ENCODE data around the gene OSMR. TPM values are rescaled to one million over a fixed set of nuclear protein-coding genes. Genes with fewer than 3 reads are reported as not detected.

The OSMR gene
- polyA plus RNA-seq, 1 donor from 2014 or later = not detected

DNA sequence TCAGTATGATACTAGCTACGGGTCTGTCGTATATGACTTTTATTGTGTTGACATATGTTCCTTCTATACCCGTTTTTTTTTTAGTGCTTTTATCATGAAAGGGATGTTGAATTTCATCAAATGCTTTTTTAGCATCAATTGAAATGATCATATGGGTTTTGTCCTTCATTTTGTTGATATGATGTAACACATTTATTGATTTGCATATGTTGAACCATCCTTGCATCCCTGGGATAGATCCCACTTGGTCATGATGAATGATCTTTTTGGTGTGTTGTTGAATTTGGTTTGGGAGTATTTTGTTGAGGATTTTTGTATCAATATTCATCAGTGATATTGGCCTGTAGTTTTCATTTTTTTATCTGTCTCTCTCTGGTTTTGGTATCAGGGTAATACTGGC, 50.9 kb downstream of the OSMR start:
- no peaks in the 10 kb centered on the region for H3F3A ChIP-seq (ENCODE audit: insufficient read depth, low read length, poor library complexity, severe bottlenecking)
- H3K36me3 ChIP-seq (ENCODE audit: insufficient read depth, low read length) = no peaks in the 10 kb centered on the region
- no peaks in the 10 kb centered on the region for H3K27me3 ChIP-seq (ENCODE audit: insufficient read depth, low read depth, low read length)
- no peak overlapping the region for H2AFZ ChIP-seq (ENCODE audit: low read depth, low read length)
- TF ChIP-seq, protein P1, sequence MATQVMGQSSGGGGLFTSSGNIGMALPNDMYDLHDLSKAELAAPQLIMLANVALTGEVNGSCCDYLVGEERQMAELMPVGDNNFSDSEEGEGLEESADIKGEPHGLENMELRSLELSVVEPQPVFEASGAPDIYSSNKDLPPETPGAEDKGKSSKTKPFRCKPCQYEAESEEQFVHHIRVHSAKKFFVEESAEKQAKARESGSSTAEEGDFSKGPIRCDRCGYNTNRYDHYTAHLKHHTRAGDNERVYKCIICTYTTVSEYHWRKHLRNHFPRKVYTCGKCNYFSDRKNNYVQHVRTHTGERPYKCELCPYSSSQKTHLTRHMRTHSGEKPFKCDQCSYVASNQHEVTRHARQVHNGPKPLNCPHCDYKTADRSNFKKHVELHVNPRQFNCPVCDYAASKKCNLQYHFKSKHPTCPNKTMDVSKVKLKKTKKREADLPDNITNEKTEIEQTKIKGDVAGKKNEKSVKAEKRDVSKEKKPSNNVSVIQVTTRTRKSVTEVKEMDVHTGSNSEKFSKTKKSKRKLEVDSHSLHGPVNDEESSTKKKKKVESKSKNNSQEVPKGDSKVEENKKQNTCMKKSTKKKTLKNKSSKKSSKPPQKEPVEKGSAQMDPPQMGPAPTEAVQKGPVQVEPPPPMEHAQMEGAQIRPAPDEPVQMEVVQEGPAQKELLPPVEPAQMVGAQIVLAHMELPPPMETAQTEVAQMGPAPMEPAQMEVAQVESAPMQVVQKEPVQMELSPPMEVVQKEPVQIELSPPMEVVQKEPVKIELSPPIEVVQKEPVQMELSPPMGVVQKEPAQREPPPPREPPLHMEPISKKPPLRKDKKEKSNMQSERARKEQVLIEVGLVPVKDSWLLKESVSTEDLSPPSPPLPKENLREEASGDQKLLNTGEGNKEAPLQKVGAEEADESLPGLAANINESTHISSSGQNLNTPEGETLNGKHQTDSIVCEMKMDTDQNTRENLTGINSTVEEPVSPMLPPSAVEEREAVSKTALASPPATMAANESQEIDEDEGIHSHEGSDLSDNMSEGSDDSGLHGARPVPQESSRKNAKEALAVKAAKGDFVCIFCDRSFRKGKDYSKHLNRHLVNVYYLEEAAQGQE (IDR thresholded peaks at IDR 0.05; ENCODE audit: borderline replicate concordance) = no peak
- TF ChIP-seq SMC3 (conservative IDR thresholded peaks at IDR 0.05; ENCODE audit: poor library complexity) (no peak), EP300 (conservative IDR thresholded peaks at IDR 0.05; ENCODE audit: poor library complexity, severe bottlenecking) (no peak), RAD21 (conservative IDR thresholded peaks at IDR 0.05) (no peak), MXI1 (conservative IDR thresholded peaks at IDR 0.05; ENCODE audit: poor library complexity, severe bottlenecking) (no peak), EZH2 (IDR thresholded peaks at IDR 0.05; ENCODE audit: borderline replicate concordance, insufficient read depth, low read length, poor library complexity, severe bottlenecking) (no peak), POLR2AphosphoS5 (IDR thresholded peaks at IDR 0.05) (no peak), TAF1 (IDR thresholded peaks at IDR 0.05; ENCODE audit: low read depth) (no peak)
- H3K9me2 ChIP-seq (ENCODE audit: insufficient read depth, low read length) = no peaks in the 10 kb centered on the region
- H3K9ac ChIP-seq (ENCODE audit: low read length) = no peak overlapping the region
- H3K79me2 ChIP-seq (replicated peaks; ENCODE audit: insufficient read depth, low read length) = no peaks in the 10 kb centered on the region
- no peaks in the 10 kb centered on the region for H4K20me1 ChIP-seq (ENCODE audit: insufficient read depth)
- H3K27ac ChIP-seq (ENCODE audit: low read length) = no peak overlapping the region
- no peaks in the 10 kb centered on the region for H3K9me3 ChIP-seq (ENCODE audit: low read length)
- H3K4me2 ChIP-seq (ENCODE audit: low read length) = no peak overlapping the region
- no peak overlapping the region for H3K4me3 ChIP-seq (ENCODE audit: low read length)

DNA sequence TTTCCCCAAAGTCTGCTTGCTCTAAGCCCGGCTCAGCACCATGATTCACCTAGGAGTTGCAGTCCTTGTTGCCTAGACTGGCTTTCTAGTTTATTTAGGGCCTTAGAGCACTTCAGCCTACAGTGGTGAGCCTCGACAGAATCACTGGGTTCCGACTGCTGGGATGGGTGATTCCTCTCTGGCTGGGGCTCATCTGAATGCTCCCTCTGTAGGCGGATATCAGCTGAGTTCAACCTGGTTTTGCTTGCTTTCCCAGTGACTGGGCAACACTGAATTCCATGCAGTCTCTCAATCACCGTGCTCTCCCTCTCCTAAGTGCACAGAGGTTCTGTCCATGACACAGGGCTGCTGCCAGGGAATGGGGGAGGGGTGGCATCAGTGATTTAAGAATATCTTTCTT, 54.1 kb downstream of the OSMR start:
- Histone ChIP-seq H3K27ac (ENCODE audit: low read length) (no peak overlapping the region), H3K4me2 (ENCODE audit: low read length) (no peak overlapping the region), H2AFZ (ENCODE audit: low read depth, low read length) (no peak overlapping the region), H3K9ac (ENCODE audit: low read length) (no peak overlapping the region), H3K9me3 (ENCODE audit: low read length) (no peaks in the 10 kb centered on the region), H3K4me3 (ENCODE audit: low read length) (no peak overlapping the region), H3K79me2 (replicated peaks; ENCODE audit: insufficient read depth, low read length) (no peaks in the 10 kb centered on the region), H3K27me3 (ENCODE audit: insufficient read depth, low read depth, low read length) (no peaks in the 10 kb centered on the region), H3F3A (ENCODE audit: insufficient read depth, low read length, poor library complexity, severe bottlenecking) (no peaks in the 10 kb centered on the region), H3K9me2 (ENCODE audit: insufficient read depth, low read length) (no peaks in the 10 kb centered on the region), H4K20me1 (ENCODE audit: insufficient read depth) (no peaks in the 10 kb centered on the region), H3K36me3 (ENCODE audit: insufficient read depth, low read length) (no peaks in the 10 kb centered on the region)
- TF ChIP-seq TAF1 (IDR thresholded peaks at IDR 0.05; ENCODE audit: low read depth) = no peak

DNA sequence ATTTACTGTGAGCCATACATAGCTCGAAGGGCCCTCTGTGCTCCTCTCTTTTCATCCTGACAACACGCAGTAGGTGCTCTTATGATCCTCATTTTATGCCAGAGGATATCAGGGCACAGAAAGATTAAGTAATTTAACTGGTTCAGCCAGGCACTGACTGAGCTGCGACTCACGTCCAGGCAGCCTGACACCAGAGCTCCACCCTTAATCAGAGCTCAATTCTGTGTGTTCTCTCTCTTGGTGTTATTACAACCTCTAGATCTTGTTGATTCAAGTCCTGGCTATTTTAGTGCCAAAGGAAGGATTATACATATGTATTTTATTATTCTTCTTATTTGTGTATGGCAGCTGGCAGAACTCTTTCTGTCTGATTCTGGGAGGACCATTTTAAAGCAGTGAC, 59.7 kb downstream of the OSMR start:
- Histone ChIP-seq H3K36me3 (ENCODE audit: insufficient read depth, low read length) (no peaks in the 10 kb centered on the region), H3K9ac (ENCODE audit: low read length) (no peak overlapping the region), H3K4me2 (ENCODE audit: low read length) (no peak overlapping the region), H3K27ac (ENCODE audit: low read length) (no peak overlapping the region), H3F3A (ENCODE audit: insufficient read depth, low read length, poor library complexity, severe bottlenecking) (no peaks in the 10 kb centered on the region), H3K79me2 (replicated peaks; ENCODE audit: insufficient read depth, low read length) (no peaks in the 10 kb centered on the region), H3K4me3 (ENCODE audit: low read length) (no peak overlapping the region), H3K9me3 (ENCODE audit: low read length) (no peaks in the 10 kb centered on the region), H3K9me2 (ENCODE audit: insufficient read depth, low read length) (no peaks in the 10 kb centered on the region), H4K20me1 (ENCODE audit: insufficient read depth) (no peaks in the 10 kb centered on the region), H3K27me3 (ENCODE audit: insufficient read depth, low read depth, low read length) (no peaks in the 10 kb centered on the region), H2AFZ (ENCODE audit: low read depth, low read length) (no peak overlapping the region)
- TF ChIP-seq EZH2 (IDR thresholded peaks at IDR 0.05; ENCODE audit: borderline replicate concordance, insufficient read depth, low read length, poor library complexity, severe bottlenecking) = no peak
- no peak for TF ChIP-seq EP300 (conservative IDR thresholded peaks at IDR 0.05; ENCODE audit: poor library complexity, severe bottlenecking)
- no peak for TF ChIP-seq MXI1 (conservative IDR thresholded peaks at IDR 0.05; ENCODE audit: poor library complexity, severe bottlenecking)
- TF ChIP-seq RAD21 (conservative IDR thresholded peaks at IDR 0.05) = no peak
- TF ChIP-seq, protein P1 (IDR thresholded peaks at IDR 0.05; ENCODE audit: borderline replicate concordance) = no peak
- TF ChIP-seq, protein P2, sequence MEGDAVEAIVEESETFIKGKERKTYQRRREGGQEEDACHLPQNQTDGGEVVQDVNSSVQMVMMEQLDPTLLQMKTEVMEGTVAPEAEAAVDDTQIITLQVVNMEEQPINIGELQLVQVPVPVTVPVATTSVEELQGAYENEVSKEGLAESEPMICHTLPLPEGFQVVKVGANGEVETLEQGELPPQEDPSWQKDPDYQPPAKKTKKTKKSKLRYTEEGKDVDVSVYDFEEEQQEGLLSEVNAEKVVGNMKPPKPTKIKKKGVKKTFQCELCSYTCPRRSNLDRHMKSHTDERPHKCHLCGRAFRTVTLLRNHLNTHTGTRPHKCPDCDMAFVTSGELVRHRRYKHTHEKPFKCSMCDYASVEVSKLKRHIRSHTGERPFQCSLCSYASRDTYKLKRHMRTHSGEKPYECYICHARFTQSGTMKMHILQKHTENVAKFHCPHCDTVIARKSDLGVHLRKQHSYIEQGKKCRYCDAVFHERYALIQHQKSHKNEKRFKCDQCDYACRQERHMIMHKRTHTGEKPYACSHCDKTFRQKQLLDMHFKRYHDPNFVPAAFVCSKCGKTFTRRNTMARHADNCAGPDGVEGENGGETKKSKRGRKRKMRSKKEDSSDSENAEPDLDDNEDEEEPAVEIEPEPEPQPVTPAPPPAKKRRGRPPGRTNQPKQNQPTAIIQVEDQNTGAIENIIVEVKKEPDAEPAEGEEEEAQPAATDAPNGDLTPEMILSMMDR (IDR thresholded peaks at IDR 0.05; ENCODE audit: poor library complexity, severe bottlenecking) = no peak
- no peak for TF ChIP-seq SMC3 (conservative IDR thresholded peaks at IDR 0.05; ENCODE audit: poor library complexity)
- TF ChIP-seq POLR2AphosphoS5 (IDR thresholded peaks at IDR 0.05) = no peak
- TF ChIP-seq TAF1 (IDR thresholded peaks at IDR 0.05; ENCODE audit: low read depth) = no peak
